HG03565 (cell line): ENCODE measurements around the gene GFOD2.
A peak's percentile ranks its signal among the peaks of the same experiment; 100 is the strongest.

Experiments used
- ATAC-seq: cut with Tn5 transposase; IDR thresholded peaks from one replicate; pipeline ENCODE4 v1.9.1; 2021; ENCODE audit warnings: mild to moderate bottlenecking, moderate library complexity; ENCODE audit not compliant: unreplicated experiment

GFOD2 gene

DNA sequence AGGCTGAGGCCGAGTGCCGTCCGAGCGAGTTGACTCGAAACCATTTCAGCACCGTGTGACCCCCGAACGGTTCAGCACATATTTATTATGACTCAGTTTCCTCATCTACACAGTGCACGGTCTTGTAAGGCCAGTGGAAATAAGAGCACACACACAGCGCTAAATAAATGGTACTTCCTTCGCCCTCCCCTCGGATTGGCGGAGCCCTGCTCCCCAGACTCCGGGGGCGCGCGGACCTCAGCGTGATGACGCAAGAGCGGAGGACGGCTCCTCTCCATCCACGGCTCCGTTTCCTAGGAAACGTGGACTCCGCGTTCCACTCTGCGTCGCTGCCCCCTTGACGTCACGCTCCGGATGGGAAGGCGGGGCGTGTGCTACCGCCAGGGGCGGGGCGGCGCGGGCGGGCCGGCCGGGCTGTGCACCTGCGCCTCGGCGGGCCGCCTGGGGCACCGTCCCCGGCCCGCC, 58.5 kb downstream of the GFOD2 start, which contains the start of gene PARD6A:
Gene PARD6A (plus strand): TSS at position 397 of the 465 bp plus-strand sequence. CDS start 79 bp downstream, outside the sequence.
- peak; percentile 71 for ATAC-seq

- ATAC-seq: peak; percentile 50
Measured at GRCh38 chr16:67659675-67660563, 59.2 kb downstream of the GFOD2 start, which contains the start of gene ACD. Gene ACD, minus strand, starts transcription at chr16:67660260. Its CDS starts 40 bp downstream, at chr16:67660220.

DNA sequence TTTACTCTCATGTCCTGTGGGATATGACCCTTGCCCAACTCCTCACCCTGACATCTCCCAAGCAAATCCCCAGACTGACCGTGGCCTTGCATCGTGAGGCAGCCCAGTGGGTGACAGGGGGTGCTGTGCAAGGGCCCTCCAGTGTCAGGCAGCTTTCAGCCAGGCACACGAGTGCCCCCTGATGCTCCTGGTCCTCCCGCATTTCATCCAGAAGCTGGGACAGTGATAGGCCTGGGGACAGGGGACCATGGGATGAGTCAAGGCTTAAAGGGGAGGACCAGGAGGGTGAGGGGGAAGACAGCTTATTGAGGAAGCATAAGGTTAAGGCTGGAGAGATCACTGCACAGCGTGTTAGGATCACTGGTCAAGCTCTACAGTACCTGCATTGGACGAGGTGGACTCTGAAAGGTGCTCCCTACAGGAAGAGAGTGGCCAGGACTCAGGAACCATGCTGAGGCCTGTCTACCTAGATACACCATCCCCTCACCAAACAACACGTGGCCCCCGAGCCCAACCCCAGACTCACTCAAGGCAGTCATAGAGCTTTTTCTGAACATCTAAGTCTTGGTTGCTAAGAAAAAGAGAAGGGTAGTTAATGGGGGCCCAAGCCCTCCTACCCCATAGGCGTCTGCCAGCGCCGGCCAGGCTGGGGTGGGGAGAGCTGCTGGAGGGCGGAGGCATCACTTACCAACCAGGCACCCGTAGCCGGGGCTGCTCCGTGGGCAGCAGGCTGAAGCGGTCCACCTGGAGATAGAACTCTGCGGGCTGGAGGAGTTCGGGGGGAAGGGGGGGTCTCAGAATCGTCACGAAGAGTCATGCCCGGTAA, 60.1 kb downstream of the GFOD2 start:
- no peak for ATAC-seq

DNA sequence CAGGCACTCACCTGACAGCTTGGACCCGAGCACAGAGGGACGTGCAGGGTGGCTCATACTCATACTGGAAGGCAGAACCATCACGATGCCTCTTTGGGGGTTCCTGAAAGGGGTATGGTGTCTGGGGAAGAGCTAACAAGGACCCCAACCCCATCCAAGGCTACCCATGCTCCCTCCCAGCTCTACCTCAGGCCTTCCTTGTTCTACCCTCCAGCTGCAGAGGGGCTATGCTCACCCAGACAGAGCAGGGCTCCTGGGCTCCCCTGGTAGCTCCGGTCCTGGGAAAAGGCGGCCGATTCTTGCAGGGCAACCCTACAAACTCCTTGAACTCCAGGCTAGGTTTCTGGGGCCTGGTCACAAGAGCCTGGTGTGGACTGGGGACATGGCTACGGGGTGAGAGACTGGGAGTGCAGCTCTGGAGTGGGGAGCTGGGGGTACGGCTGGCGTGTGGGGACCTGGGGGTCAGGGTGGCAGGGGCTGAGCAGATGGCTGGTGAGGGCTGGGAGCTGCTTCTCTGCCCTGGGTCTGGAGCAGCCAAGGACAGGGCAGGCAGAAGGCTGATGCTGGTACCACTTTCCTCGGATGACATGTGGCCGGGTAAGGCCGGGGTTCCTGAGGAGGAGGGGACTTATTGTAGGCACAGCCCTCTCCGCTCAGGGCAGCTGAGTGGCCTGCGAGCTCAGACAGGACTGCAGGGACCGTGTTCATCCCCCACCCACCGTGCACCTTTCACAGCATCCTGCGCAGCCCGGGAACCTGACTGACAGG, 61.2 kb downstream of the GFOD2 start:
- ATAC-seq: no peak

GRCh38 chr16:67657017-67657608, 62.0 kb downstream of the GFOD2 start:
- no peak for ATAC-seq

DNA sequence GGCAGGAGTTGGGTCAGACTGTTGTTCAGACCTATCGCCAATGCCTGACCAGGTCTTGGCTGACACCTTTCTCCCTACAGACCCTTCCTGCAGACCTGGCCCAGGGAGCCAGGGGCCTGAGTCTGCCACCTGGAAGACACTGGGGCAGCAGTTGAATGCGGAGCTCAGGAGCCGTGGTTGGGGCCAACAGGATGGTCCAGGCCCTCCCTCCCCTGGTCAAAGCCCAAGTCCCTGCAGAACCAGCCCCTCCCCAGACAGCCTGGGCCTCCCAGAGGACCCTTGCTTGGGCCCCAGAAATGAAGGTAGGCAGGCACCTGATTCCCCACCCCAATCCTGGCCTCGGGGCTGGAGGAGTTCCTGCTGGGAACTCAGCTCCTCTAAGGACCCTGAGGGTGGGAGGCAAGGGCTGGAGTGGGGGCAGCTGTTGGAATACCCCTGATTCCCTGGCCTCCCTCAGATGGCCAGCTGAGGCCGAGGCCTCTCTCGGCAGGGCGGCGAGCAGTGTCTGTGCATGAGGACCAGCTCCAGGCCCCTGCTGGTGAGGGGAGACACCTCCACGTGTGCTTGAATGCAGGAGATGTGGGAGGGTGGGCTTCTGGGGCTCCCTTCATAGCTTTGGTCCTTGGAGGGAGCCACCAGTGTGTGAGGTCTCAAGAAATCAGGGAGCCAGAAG, 62.6 kb downstream of the GFOD2 start:
- ATAC-seq: no peak

DNA sequence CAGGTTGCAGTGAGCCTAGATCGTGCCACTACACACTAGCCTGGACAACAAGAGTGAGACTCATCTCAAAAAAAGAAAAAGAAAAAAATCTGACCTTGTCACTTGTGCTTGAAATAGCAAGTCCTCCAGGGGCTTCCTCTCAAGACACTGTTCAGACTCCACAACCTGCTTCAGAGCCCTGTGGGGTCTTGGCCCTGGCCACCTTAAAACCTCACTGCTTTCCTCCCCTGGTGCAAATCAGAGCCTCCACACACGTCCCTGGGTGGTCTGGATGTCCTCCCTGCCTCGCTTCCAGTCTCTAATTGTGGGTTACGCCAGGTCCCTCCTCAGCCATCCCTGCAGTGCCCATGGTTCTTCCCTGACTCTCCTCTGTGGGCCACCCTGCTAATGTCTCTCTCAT, 63.8 kb downstream of the GFOD2 start:
- no peak for ATAC-seq

- ATAC-seq: no peak
Measured at GRCh38 chr16:67654403-67654911, 64.7 kb downstream of the GFOD2 start.

- no peak for ATAC-seq
Measured at GRCh38 chr16:67653789-67654402, 65.2 kb downstream of the GFOD2 start.

DNA sequence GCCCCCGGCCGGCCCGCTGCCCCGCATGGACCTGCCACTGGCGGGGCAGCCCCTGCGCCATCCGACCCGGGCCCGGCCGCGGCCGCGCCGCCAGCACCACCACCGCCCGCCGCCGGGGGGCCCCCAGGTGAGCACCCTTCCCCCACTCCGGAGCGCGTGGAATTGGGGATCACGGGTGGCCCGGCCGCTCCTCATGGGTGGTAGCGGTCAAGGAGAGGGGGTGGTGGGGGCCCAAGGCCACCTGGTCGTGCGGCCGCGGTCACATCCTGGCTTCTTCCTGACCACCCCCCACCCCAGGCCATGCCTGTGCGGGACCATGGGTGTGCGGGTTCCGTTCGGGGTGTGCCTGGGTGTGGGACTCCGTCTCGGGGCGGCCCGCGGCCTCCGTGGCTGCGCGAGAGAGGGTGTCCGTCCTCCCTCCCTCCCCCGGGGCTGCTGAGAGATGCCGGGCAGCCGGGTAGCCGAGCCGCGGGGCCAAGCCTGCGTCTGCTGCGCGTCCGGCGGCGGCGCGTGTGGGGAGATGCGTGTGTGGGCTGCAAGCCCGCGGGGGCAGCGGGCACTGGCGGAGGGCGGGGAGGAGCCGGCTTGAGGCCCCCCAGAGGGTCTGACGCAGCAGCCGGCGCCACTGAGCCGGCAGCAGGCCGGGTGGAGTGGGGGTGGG, 65.9 kb downstream of the GFOD2 start:
- no peak for ATAC-seq

DNA sequence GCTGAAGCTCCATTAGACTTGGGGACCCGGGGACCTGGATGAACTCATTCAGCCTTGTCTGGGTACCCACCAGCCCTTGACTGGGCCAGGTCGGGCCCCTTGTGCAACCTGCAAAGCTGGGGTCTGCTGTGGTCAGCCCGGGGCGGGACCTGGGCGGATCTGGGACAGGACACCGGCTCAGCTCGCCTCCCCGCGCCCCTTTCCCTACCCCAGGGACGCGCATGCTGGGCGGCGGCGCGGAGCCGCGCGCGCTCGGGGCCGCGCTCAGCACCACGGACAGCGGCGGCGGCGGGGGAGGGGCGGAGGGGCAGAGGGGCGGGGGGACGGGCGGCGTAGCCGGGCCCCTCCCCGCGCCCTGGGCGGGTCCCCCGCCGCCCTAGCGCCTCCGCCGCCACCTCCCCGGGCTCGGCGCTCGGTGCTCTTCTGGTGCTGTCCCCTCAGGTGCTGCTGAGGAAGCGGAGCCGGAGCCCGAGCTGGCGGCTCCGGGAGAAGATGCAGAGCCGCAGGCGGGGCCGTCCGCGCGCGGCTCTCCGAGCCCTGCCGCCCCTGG, 66.5 kb downstream of the GFOD2 start:
- no peak for ATAC-seq

DNA sequence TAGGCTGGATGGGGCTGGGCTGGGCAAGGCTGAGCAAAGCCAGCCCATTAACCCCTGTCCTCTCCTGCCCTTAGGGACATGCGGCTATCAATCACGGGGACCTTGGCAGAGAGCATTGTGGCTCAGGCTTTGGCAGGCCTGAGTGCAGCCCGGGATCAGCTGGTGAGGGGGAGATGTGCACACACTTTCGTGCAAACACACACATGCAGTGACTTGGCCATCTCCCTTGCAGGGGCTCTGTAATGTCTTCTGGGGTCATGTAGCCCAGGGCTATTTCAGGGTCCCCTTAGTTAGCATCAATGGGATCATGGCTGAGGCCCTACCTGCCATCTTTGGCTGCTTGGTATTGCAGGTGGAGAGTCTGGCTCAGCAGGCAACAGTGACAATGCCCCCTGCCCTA, 67.3 kb downstream of the GFOD2 start:
- ATAC-seq: no peak

DNA sequence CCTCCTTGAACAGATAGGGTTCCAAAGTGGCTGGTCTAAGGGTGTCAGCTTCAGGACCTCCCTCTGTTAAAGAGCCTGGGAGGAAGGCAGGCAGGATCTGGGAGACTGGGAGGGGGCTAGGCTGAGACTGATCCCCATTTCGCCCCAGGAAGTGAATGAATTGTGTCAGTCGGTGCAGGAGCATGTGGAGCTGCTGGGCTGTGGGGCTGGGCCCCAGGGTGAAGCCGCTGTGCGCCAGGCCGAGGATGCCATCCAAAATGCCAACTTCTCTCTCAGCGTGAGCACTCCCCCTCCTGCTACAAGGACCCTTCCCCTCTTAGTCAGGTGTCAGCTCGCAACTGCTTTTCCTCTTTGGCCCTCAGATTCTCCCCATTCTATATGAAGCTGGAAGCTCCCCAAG, 68.1 kb downstream of the GFOD2 start:
- ATAC-seq: no peak

GRCh38 chr16:67650023-67650422, 69.1 kb downstream of the GFOD2 start:
- ATAC-seq: no peak

DNA sequence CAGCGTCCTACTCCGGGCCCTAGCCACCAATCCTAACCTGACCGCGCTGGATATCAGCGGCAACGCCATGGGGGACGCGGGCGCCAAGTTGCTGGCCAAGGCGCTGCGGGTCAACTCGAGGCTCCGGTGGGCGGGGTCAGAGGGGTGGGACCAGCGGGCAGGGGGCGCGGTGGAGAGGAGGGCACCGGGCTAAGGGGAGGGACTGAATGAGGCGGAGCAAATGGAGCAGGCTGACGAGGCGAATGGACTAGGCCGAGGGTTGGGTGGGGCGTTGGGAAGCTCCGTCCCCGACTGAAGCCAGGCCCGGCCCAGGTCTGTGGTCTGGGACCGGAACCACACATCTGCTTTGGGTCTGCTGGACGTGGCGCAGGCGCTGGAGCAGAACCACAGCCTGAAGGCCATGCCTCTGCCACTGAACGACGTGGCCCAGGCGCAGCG, 69.6 kb downstream of the GFOD2 start:
- no peak for ATAC-seq

GRCh38 chr16:67648764-67649407, 70.2 kb downstream of the GFOD2 start:
- ATAC-seq: no peak

DNA sequence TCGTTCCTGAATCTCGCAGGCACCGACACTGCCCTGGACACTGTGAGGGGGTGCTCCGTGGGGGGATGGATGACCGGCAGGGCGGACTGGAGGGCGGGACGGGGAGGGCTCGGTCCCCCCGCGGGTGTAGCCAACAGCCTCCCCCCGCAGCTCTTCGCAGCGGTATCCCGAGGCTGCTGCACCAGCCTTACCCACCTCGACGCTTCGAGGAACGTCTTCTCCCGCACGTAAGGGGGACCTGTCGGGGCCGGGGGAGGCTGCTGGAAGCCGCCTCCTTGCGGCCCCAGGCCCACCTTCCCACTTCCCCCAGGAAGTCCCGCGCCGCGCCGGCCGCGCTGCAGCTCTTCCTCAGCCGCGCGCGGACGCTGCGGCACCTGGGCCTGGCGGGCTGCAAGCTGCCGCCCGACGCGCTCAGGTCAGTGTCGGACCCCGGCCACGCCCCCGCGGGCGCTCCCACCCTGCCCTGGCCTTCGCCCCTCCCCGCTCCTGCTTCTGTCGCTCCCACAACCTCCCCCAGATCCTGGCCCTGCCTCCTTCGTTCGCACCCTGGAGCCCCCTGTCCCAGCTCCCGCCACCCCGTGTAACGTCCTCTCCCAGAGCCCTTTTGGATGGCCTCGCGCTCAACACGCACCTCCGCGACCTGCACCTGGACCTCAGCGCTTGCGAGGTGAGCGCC, 70.9 kb downstream of the GFOD2 start:
- ATAC-seq: no peak
